Tibial nerve (tissue), 4 donors: ENCODE results near the gene PEAK3.

ENCODE experiments used
- CTCF ChIP-seq, 5 experiments: fragments of 200-600 bp in 3 of 5; fragments of 450-650 bp in 2 of 5; sonication (generic) in 3 of 5; IDR thresholded peaks; one replicate each; pipeline ENCODE4 v1.5.1; 2016 to 2019; ENCODE audit warnings: antibody characterized with exemption in 5 of 5, mild to moderate bottlenecking in 3 of 5, moderate library complexity in 2 of 5
- EP300 ChIP-seq, 2 donors: sonication (generic); formaldehyde crosslinking; IDR thresholded peaks; one replicate each; pipeline ENCODE4 v1.6.1; 2017; ENCODE audit warnings: antibody characterized with exemption in 2 of 2, mild to moderate bottlenecking in 1 of 2
- POLR2A ChIP-seq, 2 donors: fragments of 450-650 bp; IDR thresholded peaks; one replicate each; pipeline ENCODE4 v1.6.1; 2017; ENCODE audit warnings: antibody characterized with exemption in 2 of 2, mild to moderate bottlenecking in 2 of 2, moderate library complexity in 2 of 2

- TF ChIP-seq EP300 (IDR thresholded peaks at IDR 0.05) (no peak), CTCF (IDR thresholded peaks at IDR 0.05) (no peak), POLR2A (IDR thresholded peaks at IDR 0.05) (no peak)
Measured at GRCh38 chr19:2277138-2277537, 4.8 kb downstream of the PEAK3 start.
